Liver (tissue), 9 donors: ENCODE measurements around the gene IGF2R. TPM values are rescaled to one million over a fixed set of nuclear protein-coding genes. Genes with fewer than 3 reads are reported as not detected.

Experiments used
- DNase-seq: peaks from one replicate; pipeline ENCODE4 v3.0.0-alpha.2; 2017; ENCODE audit warnings: low spot score
- H3K27ac ChIP-seq, 2 donors: one replicate each; pipeline ENCODE4 v1.7.0; 2013; ENCODE audit warnings: inconsistent platforms in 2 of 2, low read length in 2 of 2, control low read depth in 1 of 2, low read depth in 1 of 2, mild to moderate bottlenecking in 1 of 2
- H3K27me3 ChIP-seq, 4 donors: one replicate each; pipeline versions ENCODE4 v1.6.1 to v1.7.0; 2013; ENCODE audit warnings: low read length in 3 of 4, inconsistent platforms in 1 of 4, mild to moderate bottlenecking in 1 of 4, moderate library complexity in 1 of 4; ENCODE audit not compliant: control insufficient read depth in 4 of 4, insufficient read depth in 4 of 4
- H3K36me3 ChIP-seq, 4 donors: one replicate each; pipeline versions ENCODE4 v1.6.1 to v1.7.0; 2013; ENCODE audit warnings: low read length in 3 of 4, mild to moderate bottlenecking in 3 of 4, low read depth in 1 of 4, moderate library complexity in 1 of 4; ENCODE audit not compliant: control insufficient read depth in 4 of 4, insufficient read depth in 3 of 4
- H3K4me1 ChIP-seq, 4 donors: one replicate each; pipeline versions ENCODE4 v1.6.1 to v1.7.0; 2013; ENCODE audit warnings: low read length in 3 of 4, mild to moderate bottlenecking in 3 of 4, moderate library complexity in 1 of 4; ENCODE audit not compliant: control insufficient read depth in 4 of 4, insufficient read depth in 4 of 4
- H3K4me3 ChIP-seq, 3 donors: one replicate each; pipeline versions ENCODE4 v1.6.1 to v1.7.0; 2013; ENCODE audit warnings: low read length in 3 of 3, control low read depth in 1 of 3, low read depth in 1 of 3, mild to moderate bottlenecking in 1 of 3
- H3K9ac ChIP-seq, 2 donors: one replicate each; pipeline ENCODE4 v1.7.0; 2013; ENCODE audit warnings: low read length in 2 of 2, mild to moderate bottlenecking in 2 of 2, moderate library complexity in 2 of 2, control low read depth in 1 of 2, low read depth in 1 of 2
- H3K9me3 ChIP-seq, 4 donors: one replicate each; pipeline versions ENCODE4 v1.6.1 to v1.7.0; 2013; ENCODE audit warnings: low read length in 3 of 4; ENCODE audit not compliant: control insufficient read depth in 4 of 4
- ATF3 ChIP-seq: IDR thresholded peaks from 2 replicates; pipeline ENCODE4 v1.6.1; 2016; ENCODE audit warnings: antibody characterized with exemption
- CTCF ChIP-seq: fragments of 150-350 bp; IDR thresholded peaks from 2 replicates; pipeline ENCODE4 v1.5.1; 2017; ENCODE audit warnings: improper control_type of control experiment, low read depth, low read length; ENCODE audit not compliant: missing input control
- FOXA1 ChIP-seq: IDR thresholded peaks from 2 replicates; pipeline ENCODE4 v1.6.1; 2016; ENCODE audit warnings: antibody characterized with exemption
- FOXA2 ChIP-seq: IDR thresholded peaks from 2 replicates; pipeline ENCODE4 v1.6.1; 2016; ENCODE audit warnings: antibody characterized with exemption
- GABPA ChIP-seq, 2 donors: IDR thresholded peaks in 1 of 2; conservative IDR thresholded peaks in 1 of 2; 2 replicates each; pipeline ENCODE4 v1.6.1; 2016; ENCODE audit warnings: antibody characterized with exemption in 2 of 2, mild to moderate bottlenecking in 1 of 2, moderate library complexity in 1 of 2
- HNF4A ChIP-seq, 2 donors: conservative IDR thresholded peaks; 2 replicates each; pipeline ENCODE4 v1.6.1; 2016; ENCODE audit warnings: antibody characterized with exemption in 2 of 2, mild to moderate bottlenecking in 2 of 2
- HNF4G ChIP-seq: IDR thresholded peaks from 2 replicates; pipeline ENCODE4 v1.6.1; 2016; ENCODE audit warnings: antibody characterized with exemption
- JUND ChIP-seq, 2 donors: IDR thresholded peaks; 2 replicates each; pipeline ENCODE4 v1.6.1; 2016; ENCODE audit warnings: antibody characterized with exemption in 2 of 2
- MAX ChIP-seq: IDR thresholded peaks from 2 replicates; pipeline ENCODE4 v1.6.1; 2016; ENCODE audit warnings: antibody characterized with exemption
- NR2F2 ChIP-seq: IDR thresholded peaks from 2 replicates; pipeline ENCODE4 v1.6.1; 2016; ENCODE audit warnings: antibody characterized with exemption
- RAD21 ChIP-seq, 2 donors: IDR thresholded peaks; 2 replicates each; pipeline ENCODE4 v1.6.1; 2016; ENCODE audit warnings: antibody characterized with exemption in 2 of 2, mild to moderate bottlenecking in 2 of 2
- RXRA ChIP-seq, 2 donors: IDR thresholded peaks; 2 replicates each; pipeline ENCODE4 v1.6.1; 2017 to 2018; ENCODE audit warnings: antibody characterized with exemption in 2 of 2, mild to moderate bottlenecking in 1 of 2
- SP1 ChIP-seq: IDR thresholded peaks from 2 replicates; pipeline ENCODE4 v1.6.1; 2018; ENCODE audit warnings: antibody characterized with exemption, mild to moderate bottlenecking
- TAF1 ChIP-seq: conservative IDR thresholded peaks from 2 replicates; pipeline ENCODE4 v1.6.1; 2016; ENCODE audit warnings: antibody characterized with exemption, mild to moderate bottlenecking
- YY1 ChIP-seq: IDR thresholded peaks from 2 replicates; pipeline ENCODE4 v1.6.1; 2016; ENCODE audit warnings: antibody characterized with exemption, mild to moderate bottlenecking
- WGBS: extraction: QIAGEN DNeasy Blood & Tissue Kit; methylation state at CpG from one replicate; pipeline ENCODE4 v1.1.7; 2013; 5-methylcytosine and 5-hydroxymethylcytosine counted together
- polyA plus RNA-seq, 2 donors: library from polyadenylated mRNA; stranded (reverse) in 1 of 2; unstranded in 1 of 2; fragments of 200-250 nt in 1 of 2; fragments of >200 nt in 1 of 2; fragmentation: Nextera tagmentation in 1 of 2; extraction: Ambion mirVana in 1 of 2; gene quantifications; one replicate each; pipeline versions ENCODE4 v1.2.1 to v1.2.3, GENCODE V29; 2013 to 2015
- total RNA-seq, 2 donors: library from RNA; depleted of rRNA; stranded (reverse); fragments of >200 nt; gene quantifications; one replicate each; pipeline ENCODE4 v1.2.3, GENCODE V29; 2014
- TF ChIP-seq, protein P1 (sequence below): IDR thresholded peaks from 2 replicates; pipeline ENCODE4 v1.6.1; 2016; ENCODE audit warnings: antibody characterized with exemption
- TF ChIP-seq, protein P2 (sequence below): IDR thresholded peaks from 2 replicates; pipeline ENCODE4 v1.6.1; 2016; ENCODE audit warnings: antibody characterized with exemption, mild to moderate bottlenecking
- donor health status: healthy.
- donor health status: healthy.
- donor health status: healthy.
- donor health status: healthy.
- donor health status: healthy.

The IGF2R gene
- total and polyA plus RNA-seq, 4 donors = 16.6 to 84.9 (median 45.7) TPM

GRCh38 chr6:159964046-159964445 lies 4.8 kb upstream of the IGF2R start (continued):
- TF ChIP-seq, protein P1, sequence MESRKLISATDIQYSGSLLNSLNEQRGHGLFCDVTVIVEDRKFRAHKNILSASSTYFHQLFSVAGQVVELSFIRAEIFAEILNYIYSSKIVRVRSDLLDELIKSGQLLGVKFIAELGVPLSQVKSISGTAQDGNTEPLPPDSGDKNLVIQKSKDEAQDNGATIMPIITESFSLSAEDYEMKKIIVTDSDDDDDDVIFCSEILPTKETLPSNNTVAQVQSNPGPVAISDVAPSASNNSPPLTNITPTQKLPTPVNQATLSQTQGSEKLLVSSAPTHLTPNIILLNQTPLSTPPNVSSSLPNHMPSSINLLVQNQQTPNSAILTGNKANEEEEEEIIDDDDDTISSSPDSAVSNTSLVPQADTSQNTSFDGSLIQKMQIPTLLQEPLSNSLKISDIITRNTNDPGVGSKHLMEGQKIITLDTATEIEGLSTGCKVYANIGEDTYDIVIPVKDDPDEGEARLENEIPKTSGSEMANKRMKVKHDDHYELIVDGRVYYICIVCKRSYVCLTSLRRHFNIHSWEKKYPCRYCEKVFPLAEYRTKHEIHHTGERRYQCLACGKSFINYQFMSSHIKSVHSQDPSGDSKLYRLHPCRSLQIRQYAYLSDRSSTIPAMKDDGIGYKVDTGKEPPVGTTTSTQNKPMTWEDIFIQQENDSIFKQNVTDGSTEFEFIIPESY = no peak
- TF ChIP-seq JUND (IDR thresholded peaks at IDR 0.05) (no peak), RAD21 (IDR thresholded peaks at IDR 0.05) (no peak), TAF1 (no peak), YY1 (no peak), HNF4A (conservative IDR thresholded peaks at IDR 0.05) (no peak)

DNA sequence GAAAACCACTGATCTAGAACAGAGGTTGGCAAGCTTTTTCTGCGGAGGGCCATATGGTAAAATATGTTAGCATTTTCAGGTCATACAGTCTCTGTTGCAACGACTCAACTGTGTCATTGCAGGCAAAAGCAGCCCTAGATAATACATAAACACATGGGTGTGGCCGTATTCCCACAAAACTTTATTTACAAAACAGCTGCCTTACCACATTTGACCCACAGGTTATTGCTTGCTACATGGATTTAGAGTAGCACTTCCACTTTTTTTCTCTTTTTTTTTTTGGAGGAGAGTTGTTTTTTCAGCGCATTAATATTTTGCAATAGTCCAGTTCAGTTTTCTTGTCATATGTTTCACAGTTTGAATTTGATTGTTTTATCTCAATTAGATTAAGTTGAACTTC lies 2.5 kb upstream of the IGF2R start:
- TF ChIP-seq FOXA2 (no peak), GABPA (IDR thresholded peaks at IDR 0.05 in 1 of 2, conservative IDR thresholded peaks at IDR 0.05 in 1 of 2) (no peak), MAX (no peak), SP1 (no peak), HNF4A (conservative IDR thresholded peaks at IDR 0.05) (peak in 1 of 2 donors; percentile 21), RXRA (IDR thresholded peaks at IDR 0.05) (peak in 1 of 2 donors; percentile 38), CTCF (peak; percentile 19), RAD21 (IDR thresholded peaks at IDR 0.05) (no peak)
- H3K36me3 ChIP-seq = no peaks in the 10 kb centered on the region
- no peaks in the 10 kb centered on the region for H3K27me3 ChIP-seq
- H3K9me3 ChIP-seq = no peaks in the 10 kb centered on the region
- H3K4me1 ChIP-seq = peaks cover 3 to 17% (median 4%) of the 10 kb centered on the region in 4 donors
- WGBS = 53% methylated on average over 4 of the region's 4 CpGs
- H3K4me3 ChIP-seq = no peak overlapping the region
- peak overlapping the region in 1 of 2 donors; percentile 41 for H3K27ac ChIP-seq
- no peak overlapping the region for H3K9ac ChIP-seq
- DNase-seq = no peak

- H3K4me3 ChIP-seq = no peak overlapping the region
- 94% methylated on average over 3 of the region's 3 CpGs for WGBS
- no peaks in the 10 kb centered on the region for H3K36me3 ChIP-seq
- DNase-seq = no peak
- peaks cover 3 to 17% (median 4%) of the 10 kb centered on the region in 4 donors for H3K4me1 ChIP-seq
- H3K9ac ChIP-seq = no peak overlapping the region
- no peak overlapping the region for H3K27ac ChIP-seq
- H3K9me3 ChIP-seq = no peaks in the 10 kb centered on the region
- no peaks in the 10 kb centered on the region for H3K27me3 ChIP-seq
- TF ChIP-seq YY1 (no peak), RAD21 (IDR thresholded peaks at IDR 0.05) (no peak), CTCF (no peak), GABPA (IDR thresholded peaks at IDR 0.05 in 1 of 2, conservative IDR thresholded peaks at IDR 0.05 in 1 of 2) (no peak), ATF3 (no peak), NR2F2 (no peak), HNF4A (conservative IDR thresholded peaks at IDR 0.05) (no peak), RXRA (IDR thresholded peaks at IDR 0.05) (no peak), HNF4G (no peak), TAF1 (no peak), MAX (no peak), FOXA2 (no peak), FOXA1 (no peak), SP1 (no peak)
- TF ChIP-seq, protein P2, sequence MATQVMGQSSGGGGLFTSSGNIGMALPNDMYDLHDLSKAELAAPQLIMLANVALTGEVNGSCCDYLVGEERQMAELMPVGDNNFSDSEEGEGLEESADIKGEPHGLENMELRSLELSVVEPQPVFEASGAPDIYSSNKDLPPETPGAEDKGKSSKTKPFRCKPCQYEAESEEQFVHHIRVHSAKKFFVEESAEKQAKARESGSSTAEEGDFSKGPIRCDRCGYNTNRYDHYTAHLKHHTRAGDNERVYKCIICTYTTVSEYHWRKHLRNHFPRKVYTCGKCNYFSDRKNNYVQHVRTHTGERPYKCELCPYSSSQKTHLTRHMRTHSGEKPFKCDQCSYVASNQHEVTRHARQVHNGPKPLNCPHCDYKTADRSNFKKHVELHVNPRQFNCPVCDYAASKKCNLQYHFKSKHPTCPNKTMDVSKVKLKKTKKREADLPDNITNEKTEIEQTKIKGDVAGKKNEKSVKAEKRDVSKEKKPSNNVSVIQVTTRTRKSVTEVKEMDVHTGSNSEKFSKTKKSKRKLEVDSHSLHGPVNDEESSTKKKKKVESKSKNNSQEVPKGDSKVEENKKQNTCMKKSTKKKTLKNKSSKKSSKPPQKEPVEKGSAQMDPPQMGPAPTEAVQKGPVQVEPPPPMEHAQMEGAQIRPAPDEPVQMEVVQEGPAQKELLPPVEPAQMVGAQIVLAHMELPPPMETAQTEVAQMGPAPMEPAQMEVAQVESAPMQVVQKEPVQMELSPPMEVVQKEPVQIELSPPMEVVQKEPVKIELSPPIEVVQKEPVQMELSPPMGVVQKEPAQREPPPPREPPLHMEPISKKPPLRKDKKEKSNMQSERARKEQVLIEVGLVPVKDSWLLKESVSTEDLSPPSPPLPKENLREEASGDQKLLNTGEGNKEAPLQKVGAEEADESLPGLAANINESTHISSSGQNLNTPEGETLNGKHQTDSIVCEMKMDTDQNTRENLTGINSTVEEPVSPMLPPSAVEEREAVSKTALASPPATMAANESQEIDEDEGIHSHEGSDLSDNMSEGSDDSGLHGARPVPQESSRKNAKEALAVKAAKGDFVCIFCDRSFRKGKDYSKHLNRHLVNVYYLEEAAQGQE = no peak
- TF ChIP-seq, protein P1 = no peak
Observed at GRCh38 chr6:159966981-159967380, 1.9 kb upstream of the IGF2R start.
